T-cell (primary cell): ENCODE measurements around the gene SAFB2. TPM values are rescaled to one million over a fixed set of nuclear protein-coding genes. Genes with fewer than 3 reads are reported as not detected.

Experiments
- total RNA-seq, 35 experiments: library from RNA in 6 of 35; stranded (reverse) in 6 of 35; fragments of 120-200 nt in 1 of 35; gene quantifications; one replicate each; pipeline versions ENCODE4 v1.2.1 to v1.2.4 and lab custom pipeline; 2013 to 2026

Gene SAFB2
- total RNA-seq, 5 donors from 2014 or later (not counting 1 experiment from before 2014, with no cell fraction given) = 222 to 253 (median 237) TPM

Other genes starting within 250 kb of the SAFB2 start
- not detected for gene ZNRF4, start 167.4 kb downstream of the SAFB2 start, total RNA-seq
- 1 to 10 TPM in 4 of 5 donors, under 1 TPM in 1; 0.66 to 2.7 (median 1.9) TPM for gene TINCR, start 54.8 kb downstream of the SAFB2 start, total RNA-seq
- 100 to 1,000 TPM; 164 to 203 (median 195) TPM for gene SAFB, start 307 bp upstream of the SAFB2 start, total RNA-seq
- gene MICOS13, start 57.7 kb upstream of the SAFB2 start, total RNA-seq = 10 to 100 TPM; 29.3 to 64.5 (median 57.0) TPM
- gene HSD11B1L, start 58.3 kb upstream of the SAFB2 start, total RNA-seq = 1 to 10 TPM; 3.2 to 6.1 (median 4.4) TPM
- gene RPL36, start 67.5 kb upstream of the SAFB2 start, total RNA-seq = 1,000 to 10,000 TPM; 1,208 to 1,613 (median 1,528) TPM
- gene LONP1, start 97.4 kb upstream of the SAFB2 start, total RNA-seq = 10 to 100 TPM; 70.0 to 83.9 (median 81.8) TPM
- gene CATSPERD, start 97.9 kb upstream of the SAFB2 start, total RNA-seq = not detected
- gene PRR22, start 162.0 kb upstream of the SAFB2 start, total RNA-seq = 1 to 10 TPM; 4.7 to 6.0 (median 5.5) TPM
- 100 to 1,000 TPM in 2 of 5 donors, 10 to 100 TPM in 3; 69.9 to 153 (median 98.3) TPM for gene DUS3L, start 168.4 kb upstream of the SAFB2 start, total RNA-seq
- 1 to 10 TPM in 2 of 5 donors, under 1 TPM in 1, not detected in 2; 0.59 to 2.0 (median 1.6) TPM for gene NRTN, start 182.3 kb upstream of the SAFB2 start, total RNA-seq
- under 1 TPM in 3 of 5 donors, not detected in 2; 0.15 to 0.79 (median 0.35) TPM for gene FUT6, start 216.9 kb upstream of the SAFB2 start, total RNA-seq
- gene FUT3, start 228.7 kb upstream of the SAFB2 start, total RNA-seq = under 1 TPM in 4 of 5 donors, not detected in 1; 0.13 to 0.50 (median 0.18) TPM
- 1 to 10 TPM in 2 of 5 donors, under 1 TPM in 3; 0.23 to 2.5 (median 0.67) TPM for gene FUT5, start 247.8 kb upstream of the SAFB2 start, total RNA-seq